Sigmoid colon (tissue), 7 donors: ENCODE data around the gene DENND2A. TPM values are rescaled to one million over a fixed set of nuclear protein-coding genes. Genes with fewer than 3 reads are reported as not detected.
"Not testable (repeated sequence)": the region's sequence is repeated elsewhere in the genome, so short reads cannot be mapped to it uniquely, and the experiment has no call there.

Experiments
- DNase-seq: peaks from one replicate; pipeline ENCODE4 v3.0.0-alpha.2; 2019
- H3K27ac ChIP-seq, 4 donors: fragments of 200-600 bp; sonication (generic); one replicate each; pipeline ENCODE4 v1.5.1; 2016 to 2019; ENCODE audit warnings: mild to moderate bottlenecking in 1 of 4
- H3K27me3 ChIP-seq, 3 donors: fragments of 200-600 bp; sonication (generic); one replicate each; pipeline ENCODE4 v1.5.1; 2019; ENCODE audit warnings: mild to moderate bottlenecking in 1 of 3
- H3K36me3 ChIP-seq, 4 donors: fragments of 200-600 bp; sonication (generic); one replicate each; pipeline ENCODE4 v1.5.1; 2016 to 2019
- H3K4me1 ChIP-seq, 4 donors: fragments of 200-600 bp; sonication (generic); one replicate each; pipeline ENCODE4 v1.5.1; 2017 to 2019
- H3K4me3 ChIP-seq, 4 donors: fragments of 200-600 bp; sonication (generic); one replicate each; pipeline ENCODE4 v1.5.1; 2017 to 2019; ENCODE audit warnings: mild to moderate bottlenecking in 2 of 4, moderate library complexity in 1 of 4
- H3K9me3 ChIP-seq, 4 donors: fragments of 200-600 bp in 3 of 4; sonication (generic) in 3 of 4; one replicate each; pipeline versions ENCODE4 v1.5.1 to v1.6.1; 2013 to 2019
- EP300 ChIP-seq, 4 donors: sonication (generic); formaldehyde crosslinking; IDR thresholded peaks; one replicate each; pipeline ENCODE4 v1.6.1; 2017; ENCODE audit warnings: antibody characterized with exemption in 4 of 4
- POLR2A ChIP-seq, 2 donors: fragments of 450-650 bp; IDR thresholded peaks; one replicate each; pipeline ENCODE4 v1.6.1; 2016; ENCODE audit warnings: antibody characterized with exemption in 2 of 2, mild to moderate bottlenecking in 2 of 2, moderate library complexity in 2 of 2
- POLR2AphosphoS5 ChIP-seq, 4 donors: sonication (generic); formaldehyde crosslinking; IDR thresholded peaks; one replicate each; pipeline ENCODE4 v1.6.1; 2017; ENCODE audit warnings: antibody characterized with exemption in 4 of 4
- WGBS, 2 donors: extraction: QIAGEN DNeasy Blood & Tissue Kit; methylation state at CpG; one replicate each; pipeline ENCODE4 v1.1.7; 2013; 5-methylcytosine and 5-hydroxymethylcytosine counted together
- intact Hi-C: fragments of 100-400 bp; cut with DNase I; formaldehyde crosslinking; loops from one replicate; pipeline ENCODE4 v1.15.1; 2023
- polyA plus RNA-seq, 3 donors: library from polyadenylated mRNA; stranded (reverse); fragments of 200-250 nt; gene quantifications; one replicate each; pipeline ENCODE4 v1.2.3, GENCODE V29; 2013
- total RNA-seq, 4 donors: library from RNA; depleted of rRNA; stranded (reverse); fragments of >200 nt; gene quantifications; one replicate each; pipeline ENCODE4 v1.1.0, GENCODE V29; 2016
- TF ChIP-seq, protein P1 (sequence below), 4 experiments: fragments of 450-650 bp in 3 of 4; fragments of 200-600 bp in 1 of 4; IDR thresholded peaks; one replicate each; pipeline ENCODE4 v1.5.1; 2016 to 2019; ENCODE audit warnings: antibody characterized with exemption in 4 of 4, mild to moderate bottlenecking in 3 of 4, moderate library complexity in 2 of 4
- donor health status: healthy with polysubstance abuse.
- donor health status: Bipolar disorder and iron deficiency.
- donor health status: healthy.

DENND2A gene
- total and polyA plus RNA-seq, 7 donors = 6.2 to 38.8 (median 11.4) TPM

- TF ChIP-seq POLR2AphosphoS5 (IDR thresholded peaks at IDR 0.05) (no peak), POLR2A (IDR thresholded peaks at IDR 0.05) (no peak), EP300 (IDR thresholded peaks at IDR 0.05) (no peak)
- TF ChIP-seq, protein P1, sequence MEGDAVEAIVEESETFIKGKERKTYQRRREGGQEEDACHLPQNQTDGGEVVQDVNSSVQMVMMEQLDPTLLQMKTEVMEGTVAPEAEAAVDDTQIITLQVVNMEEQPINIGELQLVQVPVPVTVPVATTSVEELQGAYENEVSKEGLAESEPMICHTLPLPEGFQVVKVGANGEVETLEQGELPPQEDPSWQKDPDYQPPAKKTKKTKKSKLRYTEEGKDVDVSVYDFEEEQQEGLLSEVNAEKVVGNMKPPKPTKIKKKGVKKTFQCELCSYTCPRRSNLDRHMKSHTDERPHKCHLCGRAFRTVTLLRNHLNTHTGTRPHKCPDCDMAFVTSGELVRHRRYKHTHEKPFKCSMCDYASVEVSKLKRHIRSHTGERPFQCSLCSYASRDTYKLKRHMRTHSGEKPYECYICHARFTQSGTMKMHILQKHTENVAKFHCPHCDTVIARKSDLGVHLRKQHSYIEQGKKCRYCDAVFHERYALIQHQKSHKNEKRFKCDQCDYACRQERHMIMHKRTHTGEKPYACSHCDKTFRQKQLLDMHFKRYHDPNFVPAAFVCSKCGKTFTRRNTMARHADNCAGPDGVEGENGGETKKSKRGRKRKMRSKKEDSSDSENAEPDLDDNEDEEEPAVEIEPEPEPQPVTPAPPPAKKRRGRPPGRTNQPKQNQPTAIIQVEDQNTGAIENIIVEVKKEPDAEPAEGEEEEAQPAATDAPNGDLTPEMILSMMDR (IDR thresholded peaks at IDR 0.05) = no peak
- intact Hi-C loops = loop anchor here (10.0 kb wide), 2 partner anchors 503 to 857 kb away; partner anchors contain the start of gene KDM7A
- DNase-seq = no peak
Measured at GRCh38 chr7:140677496-140677895, 36.9 kb upstream of the DENND2A start.

DNA sequence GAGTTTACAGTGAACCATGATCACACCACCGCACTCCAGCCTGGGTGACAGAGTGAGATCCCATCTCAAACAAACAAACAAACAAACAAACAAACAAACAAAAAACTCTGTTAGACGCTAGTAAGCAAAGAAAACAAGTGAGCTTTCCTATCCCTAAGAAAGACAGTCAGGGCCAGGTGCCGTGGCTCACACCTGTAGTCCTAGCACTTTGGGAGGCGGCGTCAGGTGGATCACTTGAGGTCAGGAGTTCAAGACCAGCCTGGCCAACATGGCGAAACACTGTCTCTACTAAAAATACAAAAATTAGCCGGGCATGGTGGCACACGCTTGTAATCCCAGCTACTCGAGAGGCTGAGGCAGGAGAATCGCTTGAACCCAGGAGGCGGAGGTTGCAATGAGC is 36.3 kb upstream of the DENND2A start:
- not testable (repeated sequence) for H3K4me3 ChIP-seq, H3K27ac ChIP-seq
- intact Hi-C loops = loop anchor here (10.0 kb wide), 2 partner anchors 502 to 858 kb away; partner anchors contain the start of gene KDM7A

More at GRCh38 chr7:140677496-140677895, 36.9 kb upstream of the DENND2A start:
- Histone ChIP-seq H3K27ac (no peak overlapping the region), H3K36me3 (peaks cover 0 to 49% (median 15%) of the 10 kb centered on the region in 4 donors), H3K4me1 (peaks cover 0 to 31% (median 27%) of the 10 kb centered on the region in 4 donors), H3K4me3 (no peak overlapping the region), H3K9me3 (no peaks in the 10 kb centered on the region), H3K27me3 (no peaks in the 10 kb centered on the region)
- WGBS, 2 donors = 90 to 92% methylated on average over 3 of the region's 3 CpGs

DNA sequence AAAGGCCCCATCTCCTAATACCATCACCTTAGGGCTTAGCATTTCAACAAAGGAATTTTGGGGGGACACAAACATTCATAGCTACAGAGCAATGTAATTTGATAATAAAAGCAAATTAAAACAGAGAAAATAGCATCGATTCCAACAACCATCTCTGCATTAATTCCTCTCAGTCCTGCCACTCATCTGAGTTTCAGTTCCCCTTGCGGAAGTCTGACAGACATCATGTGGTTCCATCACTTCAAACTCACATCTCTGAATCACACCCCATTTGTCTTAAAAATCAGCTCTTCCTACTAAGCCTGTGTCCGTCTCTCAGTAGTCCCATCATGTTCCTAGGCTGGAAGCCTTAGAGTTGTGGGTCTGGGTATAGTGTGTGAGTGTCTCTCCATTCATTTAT is 35.7 kb upstream of the DENND2A start:
- intact Hi-C loops = loop anchor here (10.0 kb wide), 2 partner anchors 502 to 858 kb away; partner anchors contain the start of gene KDM7A
- peak; percentile 32 for DNase-seq
- peaks cover 0 to 37% (median 15%) of the 10 kb centered on the region in 4 donors for H3K36me3 ChIP-seq

More for the DNA sequence above, 36.3 kb upstream of the DENND2A start:
- DNase-seq = peak; percentile 53
- Histone ChIP-seq H3K36me3 (peaks cover 0 to 44% (median 15%) of the 10 kb centered on the region in 4 donors), H3K4me1 (peaks cover 0 to 35% (median 29%) of the 10 kb centered on the region in 4 donors)
- H3K27me3 ChIP-seq, H3K9me3 ChIP-seq: not testable (repeated sequence)
- WGBS, 2 donors = 92 to 97% methylated on average over 11 of the region's 11 CpGs

DNA sequence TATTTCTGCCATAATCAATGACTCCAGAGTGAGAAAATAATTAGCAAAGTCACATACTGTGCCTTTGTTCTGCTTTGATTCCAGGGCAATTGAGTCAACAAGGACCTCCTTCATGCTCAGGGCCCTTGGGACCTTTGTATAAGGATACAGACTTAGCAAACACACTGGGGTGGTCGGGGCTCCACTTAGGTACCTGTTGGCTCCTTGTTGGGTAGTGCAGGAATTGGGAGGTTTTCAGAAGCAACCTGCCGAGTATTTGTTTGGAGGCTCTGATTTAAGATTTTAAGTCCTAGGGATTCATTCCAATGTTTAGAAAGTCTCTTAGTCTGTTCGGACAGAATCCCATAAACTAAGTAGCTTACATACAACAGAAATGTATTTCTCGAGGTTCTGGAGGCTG is 35.1 kb upstream of the DENND2A start:
- Histone ChIP-seq H3K9me3 (no peaks in the 10 kb centered on the region), H3K4me1 (peaks cover 0 to 35% (median 29%) of the 10 kb centered on the region in 4 donors), H3K27ac (peak overlapping the region in 3 of 4 donors; percentile 79 to 87 (median 83)), H3K36me3 (peaks cover 0 to 31% (median 12%) of the 10 kb centered on the region in 4 donors), H3K27me3 (no peaks in the 10 kb centered on the region), H3K4me3 (no peak overlapping the region)
- WGBS, 2 donors = 79 to 81% methylated on average over 4 of the region's 4 CpGs
- intact Hi-C loops = loop anchor here (10.0 kb wide), 2 partner anchors 501 to 859 kb away; partner anchors contain the start of gene KDM7A
- TF ChIP-seq EP300 (IDR thresholded peaks at IDR 0.05) (no peak), POLR2AphosphoS5 (IDR thresholded peaks at IDR 0.05) (no peak), POLR2A (IDR thresholded peaks at IDR 0.05) (no peak)
- TF ChIP-seq, protein P1 (IDR thresholded peaks at IDR 0.05) = no peak
- peak; percentile 47 for DNase-seq

More for the DNA sequence above, 35.7 kb upstream of the DENND2A start:
- Histone ChIP-seq H3K4me3 (no peak overlapping the region), H3K27me3 (no peaks in the 10 kb centered on the region), H3K9me3 (no peaks in the 10 kb centered on the region), H3K27ac (peak overlapping the region in 2 of 4 donors; percentile 79 to 83), H3K4me1 (peaks cover 0 to 35% (median 29%) of the 10 kb centered on the region in 4 donors)
- 65 to 89% methylated on average over 3 of the region's 3 CpGs for WGBS, 2 donors
- TF ChIP-seq, protein P1 (IDR thresholded peaks at IDR 0.05) = no peak
- no peak for TF ChIP-seq EP300 (IDR thresholded peaks at IDR 0.05)
- TF ChIP-seq POLR2AphosphoS5 (IDR thresholded peaks at IDR 0.05) = no peak
- TF ChIP-seq POLR2A (IDR thresholded peaks at IDR 0.05) = no peak

- 50 to 65% methylated on average over 8 of the region's 8 CpGs for WGBS, 2 donors
- H3K27me3 ChIP-seq = no peaks in the 10 kb centered on the region
- intact Hi-C loops = loop anchor here (1.0 to 10.0 kb wide), 4 partner anchors 22 to 860 kb away; partner anchors contain the start of genes KDM7A and MRPS33
- peaks cover 0 to 25% (median 6%) of the 10 kb centered on the region in 4 donors for H3K36me3 ChIP-seq
- TF ChIP-seq POLR2A (IDR thresholded peaks at IDR 0.05) = no peak
- peak in 2 of 4 donors; percentile 53 for TF ChIP-seq POLR2AphosphoS5 (IDR thresholded peaks at IDR 0.05)
- TF ChIP-seq EP300 (IDR thresholded peaks at IDR 0.05) = no peak
- TF ChIP-seq, protein P1 (IDR thresholded peaks at IDR 0.05) = peak in 3 of 4 experiments; percentile 5 to 38 (median 17)
- no peaks in the 10 kb centered on the region for H3K9me3 ChIP-seq
- no peak overlapping the region for H3K4me3 ChIP-seq
- peaks cover 0 to 35% (median 29%) of the 10 kb centered on the region in 4 donors for H3K4me1 ChIP-seq
- DNase-seq = peak; percentile 68
- H3K27ac ChIP-seq = peak overlapping the region in 3 of 4 donors; percentile 79 to 87 (median 83)
Measured at GRCh38 chr7:140674899-140675701, 34.5 kb upstream of the DENND2A start.
